KBM-7 (cell line): ENCODE data around the gene ORC1.
A peak's percentile ranks its signal among the peaks of the same experiment; 100 is the strongest.

Experiments
- DNase-seq: peaks from one replicate; pipeline ENCODE4 v3.0.0-alpha.2; 2015
- in situ Hi-C: fragments of 300-500 bp; cut with MboI; formaldehyde crosslinking; loops from 2 replicates; pipeline ENCODE4 v1.14.3; 2020; ENCODE audit warnings: low sequenced_read_pairs, low pct_unique_long_range_greater_than_20kb, mixed read lengths

Gene ORC1

DNA sequence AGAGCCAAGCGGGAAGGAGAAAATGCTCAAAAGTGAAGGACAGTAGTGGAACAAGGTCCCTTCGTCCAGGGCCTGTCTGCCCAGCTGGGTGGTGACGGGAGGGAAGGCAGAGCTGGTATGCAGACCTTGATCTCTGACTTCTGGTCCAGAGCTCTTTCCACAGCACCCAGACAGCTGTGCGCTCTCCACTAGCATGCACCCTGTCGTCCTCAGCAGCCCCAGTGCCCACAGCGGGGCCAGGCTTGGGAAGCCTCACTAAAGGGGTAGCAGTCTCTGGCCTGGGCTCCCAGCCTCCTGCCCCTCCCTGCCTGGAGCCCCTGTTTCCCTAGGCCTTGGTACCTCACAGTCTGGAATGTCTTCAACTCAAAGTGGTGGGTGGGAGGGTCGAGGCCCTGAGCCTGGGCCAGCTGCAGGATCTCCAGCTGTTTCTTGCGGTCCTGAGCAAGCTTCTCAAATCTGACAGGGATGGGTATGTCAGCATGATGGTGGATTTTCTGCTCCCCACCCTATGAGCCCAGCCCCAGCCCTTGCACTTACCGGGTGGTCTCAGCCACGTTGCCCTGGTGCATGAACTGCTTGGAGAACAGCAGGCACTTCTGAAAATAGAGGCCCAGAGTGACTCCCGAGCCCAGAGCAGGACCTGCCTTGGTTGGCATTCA, 48.2 kb downstream of the ORC1 start:
- no peak for DNase-seq
- in situ Hi-C loops: no loop called here

DNA sequence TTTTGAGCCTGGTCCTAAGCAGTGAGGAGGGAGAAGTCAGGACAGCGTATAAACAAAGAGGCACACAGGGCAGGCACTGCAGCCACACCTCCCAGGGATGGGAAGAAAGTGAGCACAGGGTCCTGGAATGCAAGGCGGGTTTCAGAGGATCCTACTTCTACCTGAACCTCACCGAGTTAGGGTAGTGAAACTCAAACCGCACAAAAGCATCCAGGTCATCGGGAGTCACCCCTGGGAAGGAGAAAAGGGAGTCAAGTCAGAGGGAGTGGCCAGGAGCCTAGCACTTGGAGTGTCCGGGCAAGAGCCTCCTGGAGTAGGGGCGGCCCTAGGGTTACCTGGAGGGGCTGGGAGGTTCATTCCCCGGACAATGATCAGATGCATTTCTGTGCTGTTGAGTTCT, 48.8 kb downstream of the ORC1 start:
- in situ Hi-C loops: no loop called here
- no peak for DNase-seq

DNA sequence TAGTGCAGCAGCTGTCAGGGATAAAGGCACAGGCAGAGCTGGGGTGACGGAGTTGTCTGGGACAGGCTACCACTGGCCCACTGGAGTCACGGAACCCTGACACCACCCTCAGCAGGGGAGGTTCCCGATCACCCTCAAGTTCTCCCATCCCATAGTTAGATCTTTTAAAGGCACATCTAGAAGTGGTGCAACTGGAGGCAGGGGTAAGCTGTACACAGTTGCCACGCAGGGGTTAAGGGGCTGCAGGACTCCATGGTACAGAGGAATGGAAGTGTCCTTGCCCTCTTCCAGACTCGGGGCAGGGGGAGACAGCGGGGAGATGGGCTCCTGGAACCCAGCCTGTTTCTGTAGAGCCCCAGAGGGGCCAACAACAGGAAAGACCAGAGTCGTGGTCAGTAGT, 51.5 kb downstream of the ORC1 start:
- DNase-seq: no peak
- in situ Hi-C loops: no loop called here

DNA sequence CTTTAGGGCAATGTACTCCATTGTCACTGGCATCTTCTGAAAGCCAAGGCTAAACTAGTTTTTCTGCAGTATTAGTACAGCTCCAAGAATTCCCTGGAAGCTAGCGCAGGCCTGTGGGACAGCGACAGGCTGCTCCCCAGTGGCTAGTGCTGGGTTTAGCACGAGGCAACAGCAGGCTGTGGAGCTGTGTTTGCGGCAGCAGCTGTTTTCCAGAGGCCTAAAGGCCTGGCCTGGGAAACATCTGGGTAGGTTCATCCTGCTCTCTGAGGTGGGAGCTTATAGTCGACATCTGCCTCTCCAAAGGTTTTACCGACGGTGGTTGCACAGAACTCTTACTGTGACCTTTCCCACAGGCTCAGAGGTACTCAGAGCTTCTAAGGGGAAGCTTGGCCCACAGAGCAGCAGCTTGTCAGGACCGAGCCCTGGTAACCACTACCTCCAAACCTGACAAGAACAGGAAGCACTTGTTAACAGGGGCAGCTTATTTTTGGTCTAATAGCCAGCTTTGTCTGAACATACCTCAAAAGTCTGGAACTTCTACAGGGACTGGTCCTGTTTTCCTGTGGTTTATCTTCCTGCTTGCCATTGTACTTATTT, 55.4 kb downstream of the ORC1 start:
- in situ Hi-C loops: no loop called here
- peak; percentile 63 for DNase-seq

DNA sequence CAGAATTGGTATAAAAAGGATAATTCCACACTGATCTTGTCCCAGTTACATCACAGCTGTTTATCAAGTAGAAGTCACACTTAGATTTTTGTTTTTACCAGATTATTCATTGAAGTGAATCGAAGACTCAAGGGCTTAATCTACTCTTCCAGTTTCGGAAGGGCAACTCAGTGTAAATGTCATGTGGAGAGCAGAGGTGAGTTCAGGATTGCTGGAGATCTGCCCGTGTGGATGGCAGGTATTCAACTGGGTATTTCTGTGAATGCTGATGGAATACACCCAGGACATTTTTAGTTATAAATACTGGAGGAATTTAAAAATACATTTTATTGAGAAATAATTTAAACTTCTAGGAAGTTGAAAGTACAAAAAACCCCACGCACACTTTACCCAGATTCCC, 57.6 kb downstream of the ORC1 start:
- in situ Hi-C loops: no loop called here
- no peak for DNase-seq

DNA sequence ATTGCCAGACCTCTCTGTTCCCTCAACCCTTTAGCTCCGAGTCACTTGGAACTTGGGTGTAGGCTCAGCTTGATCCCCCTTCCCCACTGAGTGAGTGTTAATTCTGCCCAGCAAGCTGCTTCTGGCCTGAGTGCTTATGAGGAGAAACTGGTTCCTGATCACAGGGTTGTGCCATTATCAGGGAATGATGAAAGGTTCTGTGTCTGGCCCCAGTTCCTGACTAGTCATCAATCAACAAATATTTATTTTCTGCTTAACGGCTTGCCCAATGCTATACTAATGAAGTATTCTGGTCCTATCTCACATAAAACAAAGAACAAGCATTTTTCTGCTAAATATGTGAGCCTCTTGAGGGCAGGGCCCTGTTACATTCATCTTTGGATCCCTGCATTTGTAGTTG, 59.0 kb downstream of the ORC1 start:
- in situ Hi-C loops: no loop called here
- DNase-seq: no peak

DNA sequence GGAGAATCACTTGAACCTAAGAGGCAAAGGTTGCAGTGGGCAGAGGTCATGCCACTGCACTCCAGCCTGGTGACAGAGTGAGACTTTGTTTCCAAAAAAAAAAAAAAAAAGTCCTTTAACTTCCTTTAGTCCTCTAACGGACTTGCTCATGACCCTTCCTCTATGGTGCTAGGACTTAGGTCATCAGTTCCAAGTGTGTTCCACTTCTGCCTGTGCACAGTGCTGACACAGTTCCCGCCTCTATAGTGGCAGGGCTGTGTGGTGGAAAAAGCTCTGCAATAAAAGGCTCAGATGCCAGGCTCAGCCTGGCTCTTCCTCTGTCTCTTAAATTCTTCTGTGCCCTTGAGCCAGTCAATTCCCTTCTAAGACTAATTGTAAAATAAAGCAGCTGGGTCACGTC, 60.2 kb downstream of the ORC1 start:
- in situ Hi-C loops: no loop called here
- DNase-seq: no peak

DNA sequence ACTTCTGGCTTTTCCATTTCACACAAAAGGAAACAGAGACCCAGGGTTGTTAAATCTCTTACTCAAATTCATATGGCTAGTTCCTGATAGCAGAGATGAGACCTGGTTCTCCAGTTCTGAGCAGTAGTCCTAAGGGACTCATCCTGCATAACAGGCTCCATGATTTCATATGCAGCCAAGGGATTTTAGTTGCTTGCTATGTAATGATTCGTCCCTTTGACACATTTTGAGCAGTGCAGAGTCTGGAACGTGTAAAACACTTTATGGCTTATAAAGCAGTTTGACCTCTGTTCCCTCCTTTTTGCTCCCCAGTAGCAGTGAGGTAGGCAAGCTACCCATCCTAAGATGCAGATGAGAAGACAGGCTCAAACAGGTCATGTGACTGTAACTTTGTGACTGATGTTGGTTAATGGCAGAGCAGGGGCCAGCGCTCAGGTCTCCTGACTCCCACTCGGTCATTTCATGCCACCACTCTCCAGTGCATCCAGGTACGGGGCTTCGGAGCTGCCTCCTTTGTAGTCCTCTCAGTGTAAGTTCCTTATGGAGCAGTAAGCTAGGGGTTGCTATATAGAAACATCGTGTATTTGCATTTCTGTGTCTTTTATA, 62.5 kb downstream of the ORC1 start:
- no peak for DNase-seq
- in situ Hi-C loops: no loop called here

DNA sequence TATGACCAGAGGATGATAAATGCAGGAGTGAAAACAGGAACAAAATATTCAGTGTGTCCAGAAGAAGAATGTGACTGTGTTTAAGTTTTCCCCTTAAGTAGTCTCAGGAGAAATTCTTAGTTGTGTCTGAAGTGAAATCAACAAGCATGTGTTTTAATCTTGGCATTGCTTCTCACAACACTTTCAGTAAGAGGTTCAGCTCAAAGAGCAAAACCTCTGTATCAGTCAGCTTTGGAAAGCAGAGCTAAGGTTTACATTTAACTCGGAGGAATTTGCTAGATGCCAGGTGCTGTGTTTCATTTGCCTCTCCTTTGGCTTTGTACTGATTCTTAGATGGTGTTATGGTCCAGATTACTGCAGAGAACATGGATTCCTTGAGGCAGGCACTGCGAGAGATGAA, 66.8 kb downstream of the ORC1 start:
- DNase-seq: no peak
- in situ Hi-C loops: no loop called here

DNA sequence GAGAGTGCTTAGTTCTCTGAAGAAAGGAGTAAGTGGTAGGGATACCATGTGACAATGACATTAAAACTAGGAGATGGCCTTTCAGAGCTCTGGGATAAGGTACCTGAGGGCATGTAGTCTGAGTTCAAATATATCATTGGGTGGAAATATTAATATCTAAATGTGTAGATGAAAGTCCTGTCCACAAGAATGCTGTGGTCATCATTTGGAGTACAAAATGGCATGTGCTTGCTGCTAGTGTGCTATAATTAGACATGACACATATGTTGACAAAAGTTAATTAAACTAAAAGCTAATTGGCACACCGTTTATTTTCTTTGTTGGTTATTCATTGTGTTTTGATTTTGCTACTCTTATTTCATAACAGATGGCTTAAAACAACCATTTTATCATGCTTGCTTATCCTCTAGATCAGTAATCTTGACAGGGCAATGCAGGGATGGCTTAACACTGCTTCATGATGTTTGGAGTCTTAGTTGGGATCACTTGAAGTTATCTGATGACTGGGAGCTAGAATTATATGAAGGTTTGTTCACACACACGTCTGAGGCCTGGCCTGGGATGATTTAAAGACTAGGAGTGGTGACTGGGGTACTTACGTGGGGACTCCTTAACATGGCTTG, 69.2 kb downstream of the ORC1 start:
- DNase-seq: no peak
- in situ Hi-C loops: no loop called here

DNA sequence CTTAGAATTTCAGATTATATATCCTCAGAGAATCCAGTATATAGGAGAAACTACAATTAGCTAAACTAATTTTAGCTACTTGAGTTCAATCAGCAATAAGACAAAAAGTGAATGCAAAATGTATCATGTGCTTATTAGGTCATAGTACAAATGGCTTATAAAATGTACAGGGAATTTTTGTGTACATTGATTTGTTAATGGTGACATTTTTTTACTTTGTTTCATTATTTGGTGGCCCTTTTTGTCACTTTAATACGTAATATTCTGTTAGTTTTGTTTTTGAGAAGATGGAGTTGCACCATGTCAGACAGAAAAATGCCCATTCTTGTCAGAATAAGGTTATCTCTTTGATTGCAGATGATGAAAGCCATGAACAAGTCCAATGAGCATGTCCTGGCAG, 71.8 kb downstream of the ORC1 start:
- DNase-seq: no peak
- in situ Hi-C loops: no loop called here

DNA sequence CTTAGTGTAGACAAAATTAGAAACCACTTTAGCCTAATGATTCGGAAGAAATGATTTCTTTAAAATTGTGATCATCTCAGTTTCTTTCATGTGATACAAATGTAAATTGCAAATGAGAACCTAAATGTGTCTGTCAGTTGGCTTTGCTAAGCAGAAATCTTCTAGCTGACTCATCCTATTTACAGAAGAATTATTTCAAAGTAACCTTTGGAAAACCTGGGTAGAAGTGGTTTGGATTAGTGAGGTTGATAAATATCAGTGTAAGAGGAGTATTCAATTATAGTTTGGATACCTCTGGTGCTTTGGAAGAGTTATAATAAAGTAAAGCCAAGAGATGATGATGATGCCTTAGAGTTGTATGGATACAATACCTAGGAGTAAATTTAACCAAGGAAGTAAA, 75.6 kb downstream of the ORC1 start:
- DNase-seq: no peak
- in situ Hi-C loops: no loop called here

DNA sequence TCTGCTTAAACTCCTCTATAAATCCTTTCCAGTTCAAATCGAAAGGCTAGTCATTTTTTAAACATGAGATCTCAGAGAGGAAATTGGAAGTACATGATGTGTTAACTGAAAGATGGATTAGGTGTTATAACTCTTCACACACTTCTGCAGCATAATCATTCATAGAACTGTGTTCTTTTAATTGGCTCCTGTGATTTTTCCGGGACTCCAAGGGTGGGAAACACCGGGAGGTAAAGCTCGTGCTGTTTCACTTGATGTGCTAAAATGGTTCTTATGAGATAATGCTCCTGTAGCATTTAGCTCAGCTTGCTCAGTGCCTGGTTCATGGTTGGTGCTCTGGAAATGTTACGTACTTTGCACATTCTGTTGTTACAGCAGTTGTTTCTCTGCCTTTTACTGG, 78.4 kb downstream of the ORC1 start:
- in situ Hi-C loops: no loop called here
- no peak for DNase-seq

DNA sequence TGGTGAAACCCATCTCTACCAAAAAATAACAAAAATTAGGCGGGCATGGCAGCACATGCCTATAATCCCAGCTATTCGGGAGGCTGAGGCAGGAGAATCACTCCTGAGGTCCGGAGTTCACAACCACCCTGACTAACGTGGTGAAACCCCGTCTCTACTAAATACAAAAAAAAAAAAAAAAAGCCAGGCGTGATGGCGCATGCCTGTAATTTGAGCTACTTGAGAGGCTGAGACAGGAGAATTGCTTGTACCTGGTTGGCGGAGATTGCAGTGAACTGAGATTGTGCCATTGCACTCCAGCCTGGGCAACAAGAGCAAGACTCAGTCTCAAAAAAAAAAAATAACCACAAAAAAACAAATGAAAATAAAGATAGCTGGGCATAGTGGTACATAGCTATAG, 80.5 kb downstream of the ORC1 start:
- in situ Hi-C loops: no loop called here
- DNase-seq: no peak
